Dendritic cell treated with granulocyte-macrophage colony-stimulating factor and Interleukin-4, amounts not matched to agents 40 ng/mL and 50 ng/mL, for 4 days (primary cell): ENCODE measurements around the gene DHX32.

Experiments
- H3K27ac Mint-ChIP-seq: one replicate; pipeline ENCODE4 v1.8.0; 2022; ENCODE audit warnings: mild to moderate bottlenecking, mixed read lengths
- H3K27me3 Mint-ChIP-seq: one replicate; pipeline ENCODE4 v1.8.0; 2022; ENCODE audit warnings: mild to moderate bottlenecking, mixed read lengths
- H3K36me3 Mint-ChIP-seq: one replicate; pipeline ENCODE4 v1.8.0; 2022; ENCODE audit warnings: low read depth, mixed read lengths
- H3K4me1 Mint-ChIP-seq: one replicate; pipeline ENCODE4 v1.8.0; 2022; ENCODE audit warnings: low read depth, mixed read lengths
- H3K4me3 Mint-ChIP-seq: one replicate; pipeline ENCODE4 v1.8.0; 2022; ENCODE audit warnings: mild to moderate bottlenecking, moderate library complexity, mixed read lengths
- H3K9me3 Mint-ChIP-seq: one replicate; pipeline ENCODE4 v1.8.0; 2022; ENCODE audit warnings: mixed read lengths
- intact Hi-C: fragments of 100-400 bp; cut with micrococcal nuclease; formaldehyde crosslinking; loops from one replicate; pipeline ENCODE4 v1.15.0; 2022

The DHX32 gene

GRCh38 chr10:125795128-125795527 lies 86.0 kb downstream of the DHX32 start:
- Mint-ChIP-seq H3K9me3 (no peaks in the 10 kb centered on the region), H3K4me3 (no peak overlapping the region), H3K27ac (no peak overlapping the region), H3K4me1 (no peaks in the 10 kb centered on the region), H3K27me3 (no peaks in the 10 kb centered on the region), H3K36me3 (peaks cover 88% of the 10 kb centered on the region)
- intact Hi-C loops: no loop called here

GRCh38 chr10:125792342-125793300 lies 88.5 kb downstream of the DHX32 start:
- Mint-ChIP-seq H3K36me3 (peaks cover 86% of the 10 kb centered on the region), H3K9me3 (no peaks in the 10 kb centered on the region), H3K4me3 (no peak overlapping the region), H3K27ac (no peak overlapping the region), H3K27me3 (no peaks in the 10 kb centered on the region), H3K4me1 (no peaks in the 10 kb centered on the region)
- intact Hi-C loops: no loop called here

- no peak overlapping the region for H3K4me3 Mint-ChIP-seq
- no peaks in the 10 kb centered on the region for H3K9me3 Mint-ChIP-seq
- H3K4me1 Mint-ChIP-seq: no peaks in the 10 kb centered on the region
- no peak overlapping the region for H3K27ac Mint-ChIP-seq
- intact Hi-C loops: no loop called here
- peaks cover 47% of the 10 kb centered on the region for H3K36me3 Mint-ChIP-seq
- H3K27me3 Mint-ChIP-seq: no peaks in the 10 kb centered on the region
Observed at GRCh38 chr10:125788156-125789034, 92.7 kb downstream of the DHX32 start.
